GM21390 (cell line): ENCODE measurements around the gene VPS33A.

Experiments used
- ATAC-seq: cut with Tn5 transposase; IDR thresholded peaks from one replicate; pipeline ENCODE4 v1.9.1; 2021; ENCODE audit not compliant: unreplicated experiment

Gene VPS33A

DNA sequence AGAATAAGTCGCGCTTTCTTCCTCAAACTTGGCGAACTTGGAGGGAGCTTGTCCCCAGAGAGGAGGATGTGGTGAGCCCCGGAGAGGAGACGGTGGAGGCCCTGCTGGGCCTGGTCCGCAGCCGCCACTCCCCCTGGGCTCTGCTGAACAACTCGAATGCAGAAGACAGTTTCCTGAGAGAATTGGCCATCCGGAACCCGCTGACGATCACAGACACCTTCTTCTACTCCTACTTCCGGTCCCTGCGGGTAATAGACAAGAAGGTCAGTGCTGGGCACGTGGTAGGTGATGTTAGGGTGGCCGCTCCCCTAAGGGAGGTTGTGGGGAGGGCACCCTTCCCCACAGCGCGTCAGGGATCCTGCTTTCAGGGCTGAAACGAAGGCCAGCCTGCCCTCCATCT lies 81.8 kb downstream of the VPS33A start:
- ATAC-seq = no peak

DNA sequence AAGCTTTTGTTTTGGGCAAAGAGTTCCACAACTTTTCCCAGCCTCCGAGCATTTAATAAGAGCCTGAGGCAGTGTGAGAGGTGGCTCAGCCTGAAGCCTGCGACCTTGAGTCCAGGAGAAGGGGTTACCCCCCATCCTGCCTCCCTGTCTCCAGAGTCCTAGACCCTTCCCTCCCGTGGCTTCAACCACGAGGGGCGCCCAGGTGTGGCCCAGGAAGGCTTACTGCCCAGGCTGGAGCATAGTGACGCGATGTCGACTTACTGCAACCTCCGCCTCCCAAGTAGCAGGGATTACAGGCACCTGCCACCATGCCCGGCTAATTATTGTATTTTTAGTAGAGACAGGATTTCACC lies 82.7 kb downstream of the VPS33A start:
- no peak for ATAC-seq

DNA sequence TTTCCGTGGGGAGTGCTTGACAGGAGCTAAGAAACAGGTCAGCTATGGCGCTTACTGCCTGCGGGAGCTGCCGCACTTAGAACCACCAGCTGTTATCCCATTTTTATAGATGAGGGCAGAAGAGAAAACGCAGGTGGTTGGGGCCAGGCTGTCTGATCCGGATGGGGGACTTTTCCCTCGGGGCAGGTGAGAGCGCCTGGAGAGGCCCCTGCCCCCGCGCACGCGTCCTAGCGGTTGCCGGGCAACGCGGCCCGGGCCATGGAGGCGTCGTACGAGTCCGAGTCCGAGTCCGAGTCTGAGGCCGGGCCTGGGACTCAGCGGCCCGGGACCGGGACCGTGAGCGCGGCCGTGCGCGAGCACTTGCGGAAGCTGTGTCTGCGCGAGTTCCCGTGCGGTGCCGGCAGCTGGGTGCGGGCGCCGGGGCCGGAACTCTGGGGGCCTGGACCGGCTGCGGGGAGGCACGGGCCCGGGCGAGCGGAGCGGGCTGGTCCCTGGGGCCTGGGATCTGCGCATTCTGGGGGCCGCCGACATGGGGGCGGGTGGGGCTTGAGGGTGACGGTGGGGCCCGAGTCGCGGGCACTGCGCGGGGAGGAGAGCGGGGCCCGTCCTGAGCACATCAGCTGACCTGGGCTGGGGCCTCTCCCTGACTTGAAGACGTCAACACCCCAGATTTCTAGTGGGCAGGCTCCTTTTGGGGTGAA lies 83.3 kb downstream of the VPS33A start, which contains the start of gene LRRC43:
Gene LRRC43, plus strand, starts transcription at position 237 of the 701 bp plus-strand sequence. Its CDS starts 22 bp downstream, at position 259.
- ATAC-seq = no peak
